PC-9 (cell line): ENCODE data around the gene FAM53A. TPM values are rescaled to one million over a fixed set of nuclear protein-coding genes. Genes with fewer than 3 reads are reported as not detected.

Experiments used
- BruUV-seq: library from RNA; stranded (reverse); fragments of 400-500 nt; replicated peaks from 2 replicates; lab custom pipeline; 2021; lab: Mats Ljungman, UMichigan
- CTCF ChIA-PET: fragments of 300-600 bp; sonication (Branson Sonifier 250); formaldehyde crosslinking; loops from one replicate; lab custom pipeline; 2022; ENCODE audit warnings: antibody characterized with exemption; lab: Charles Lee
- POLR2A ChIA-PET: fragments of 300-600 bp; sonication (Branson Sonifier 250); formaldehyde crosslinking; loops from one replicate; lab custom pipeline; 2022; ENCODE audit warnings: antibody characterized with exemption; ENCODE audit not compliant: unreplicated experiment; lab: Charles Lee
- DNase-seq, 2 experiments: peaks; one replicate each; pipeline versions ENCODE4 v3.0.0 to v3.0.0-alpha.2; 2015 to 2022; ENCODE audit warnings: mixed read lengths in 1 of 2
- H2AFZ ChIP-seq: fragments of 200-600 bp; sonication (generic); 2 replicates; pipeline ENCODE4 v1.8.1; 2017; ENCODE audit warnings: antibody characterized with exemption
- H3F3A ChIP-seq: fragments of 200-600 bp; sonication (generic); 2 replicates; pipeline ENCODE4 v1.8.1; 2017; ENCODE audit warnings: antibody characterized with exemption, mild to moderate bottlenecking, low read depth; ENCODE audit not compliant: insufficient read depth
- H3K27ac ChIP-seq: fragments of 200-600 bp; sonication (generic); 2 replicates; pipeline ENCODE4 v1.6.1; 2016; ENCODE audit warnings: mixed run types
- H3K27me3 ChIP-seq: fragments of 200-600 bp; sonication (generic); 2 replicates; pipeline ENCODE4 v1.6.1; 2016; ENCODE audit warnings: low read depth, mixed run types; ENCODE audit not compliant: insufficient read depth
- H3K36me3 ChIP-seq: fragments of 200-600 bp; sonication (generic); 2 replicates; pipeline ENCODE4 v1.6.1; 2016; ENCODE audit warnings: low read depth, mixed run types
- H3K4me1 ChIP-seq: fragments of 200-600 bp; sonication (generic); replicated peaks from 2 replicates; pipeline ENCODE4 v1.6.1; 2016; ENCODE audit warnings: mixed run types; ENCODE audit not compliant: insufficient read depth
- H3K4me2 ChIP-seq: fragments of 200-600 bp; sonication (generic); 2 replicates; pipeline ENCODE4 v1.6.1; 2017; ENCODE audit warnings: mixed run types
- H3K4me3 ChIP-seq: fragments of 200-600 bp; sonication (generic); 2 replicates; pipeline ENCODE4 v1.6.1; 2016; ENCODE audit warnings: mixed run types
- H3K79me2 ChIP-seq: fragments of 200-600 bp; sonication (generic); 2 replicates; pipeline ENCODE4 v1.6.1; 2017; ENCODE audit warnings: low read depth, mixed run types
- H3K9me2 ChIP-seq: fragments of 200-600 bp; sonication (generic); 2 replicates; pipeline ENCODE4 v1.8.1; 2017; ENCODE audit warnings: mild to moderate bottlenecking; ENCODE audit not compliant: insufficient read depth
- H3K9me3 ChIP-seq: fragments of 200-600 bp; sonication (generic); 2 replicates; pipeline ENCODE4 v1.8.1; 2016; ENCODE audit warnings: low read depth; ENCODE audit not compliant: insufficient read depth
- H4K20me1 ChIP-seq: fragments of 200-600 bp; sonication (generic); 2 replicates; pipeline ENCODE4 v1.8.1; 2017; ENCODE audit not compliant: insufficient read depth
- CTCF ChIP-seq: fragments of 200-600 bp; sonication (generic); conservative IDR thresholded peaks from 2 replicates; pipeline ENCODE4 v1.6.1; 2017; ENCODE audit warnings: mixed run types, antibody characterized with exemption, mild to moderate bottlenecking, moderate library complexity
- EZH2 ChIP-seq: fragments of 200-600 bp; sonication (generic); IDR thresholded peaks from 2 replicates; pipeline ENCODE4 v1.8.0; 2017; ENCODE audit warnings: antibody characterized with exemption, low read depth
- intact Hi-C: fragments of 100-400 bp; cut with micrococcal nuclease; formaldehyde crosslinking; loops from one replicate; pipeline ENCODE4 v1.10.0; 2022; ENCODE audit not compliant: unreplicated experiment
- total RNA-seq: library from RNA; stranded (reverse); gene quantifications from 2 replicates; pipeline ENCODE4 v1.2.3, GENCODE V29; 2021

Gene FAM53A
- total RNA-seq, 1 experiment from 2014 or later: 4.0 TPM

- Histone ChIP-seq H3K36me3 (no peaks in the 10 kb centered on the region), H2AFZ (no peak overlapping the region), H3K4me3 (no peak overlapping the region), H3K79me2 (no peaks in the 10 kb centered on the region), H3K4me1 (no peaks in the 10 kb centered on the region), H3K4me2 (no peak overlapping the region), H3K9me2 (no peaks in the 10 kb centered on the region), H3K27me3 (no peaks in the 10 kb centered on the region), H4K20me1 (no peaks in the 10 kb centered on the region), H3F3A (peaks cover 4% of the 10 kb centered on the region; the same call in 1 of the 2 replicates), H3K9me3 (no peaks in the 10 kb centered on the region), H3K27ac (no peak overlapping the region)
- TF ChIP-seq CTCF (no peak), EZH2 (no peak)
- DNase-seq: no peak
- ChIA-PET CTCF (no interaction called here), POLR2A (no interaction called here)
- no TSS peak for BruUV-seq
- intact Hi-C loops: no loop called here
Measured at GRCh38 chr4:1647432-1647831, 36.7 kb downstream of the FAM53A start.

- intact Hi-C loops: no loop called here
- Histone ChIP-seq H3K27ac (no peak overlapping the region), H2AFZ (no peak overlapping the region), H3F3A (no peaks in the 10 kb centered on the region), H3K79me2 (no peaks in the 10 kb centered on the region), H3K4me2 (no peak overlapping the region), H3K36me3 (no peaks in the 10 kb centered on the region), H4K20me1 (no peaks in the 10 kb centered on the region), H3K9me2 (no peaks in the 10 kb centered on the region), H3K9me3 (no peaks in the 10 kb centered on the region), H3K27me3 (0 out of 2 replicates have a peak, but pooled peaks cover 4% of the 10 kb centered on the region), H3K4me1 (no peaks in the 10 kb centered on the region), H3K4me3 (no peak overlapping the region)
- CTCF ChIA-PET: no interaction called here
- BruUV-seq: no TSS peak
- POLR2A ChIA-PET: no interaction called here
- no peak for DNase-seq
- TF ChIP-seq EZH2 (no peak), CTCF (no peak)
Measured at GRCh38 chr4:1646690-1647089, 37.4 kb downstream of the FAM53A start.

DNA sequence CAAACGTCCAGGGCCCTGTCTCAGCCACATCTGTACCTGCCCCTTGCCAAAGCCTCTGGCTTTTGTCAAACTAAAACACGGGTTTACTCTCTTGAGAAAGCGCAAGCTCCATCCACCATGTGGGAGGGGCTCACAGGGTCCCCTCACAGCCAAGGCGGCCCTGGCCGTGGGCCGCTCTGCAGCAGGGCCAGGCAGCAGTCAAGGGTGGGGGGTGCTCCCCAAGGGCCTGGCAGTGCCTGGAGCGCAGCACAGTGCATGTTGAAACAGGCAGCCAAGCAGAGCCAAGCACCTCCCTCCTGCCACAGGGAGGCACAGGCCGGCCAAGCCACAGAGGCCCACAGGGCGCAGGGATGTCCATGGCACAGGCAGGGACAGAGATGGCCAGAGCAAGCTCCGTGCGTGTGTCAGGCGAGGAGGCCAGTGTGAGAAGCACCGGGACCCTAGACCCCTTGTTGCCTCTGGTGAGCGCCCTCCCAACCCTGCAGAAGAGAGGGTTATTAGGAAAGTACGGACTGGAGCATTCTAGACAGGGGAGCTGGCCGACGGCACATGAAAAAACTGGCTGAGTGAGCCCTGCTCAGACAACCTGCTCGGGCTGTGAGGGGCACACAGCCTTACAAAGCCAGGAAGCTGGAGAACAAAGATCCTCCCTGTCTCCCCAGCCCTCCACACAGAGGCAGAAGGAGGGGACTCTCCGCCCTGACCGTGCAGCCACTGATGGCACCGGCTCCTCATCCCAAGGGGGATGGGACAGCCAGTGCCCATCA lies 39.0 kb downstream of the FAM53A start:
- Histone ChIP-seq H3K27ac (no peak overlapping the region), H3K9me3 (no peaks in the 10 kb centered on the region), H3K36me3 (no peaks in the 10 kb centered on the region), H3K4me1 (no peaks in the 10 kb centered on the region), H3K79me2 (no peaks in the 10 kb centered on the region), H3K4me3 (no peak overlapping the region), H3F3A (no peaks in the 10 kb centered on the region), H3K9me2 (no peaks in the 10 kb centered on the region), H3K4me2 (no peak overlapping the region), H2AFZ (no peak overlapping the region), H3K27me3 (peaks cover 17% of the 10 kb centered on the region), H4K20me1 (no peaks in the 10 kb centered on the region)
- intact Hi-C loops: no loop called here
- TF ChIP-seq CTCF: no peak
- DNase-seq: no peak
- no TSS peak for BruUV-seq
- ChIA-PET CTCF (no interaction called here), POLR2A (no interaction called here)
